Measurements from ENCODE around the gene SH3YL1. TPM values are rescaled to one million over a fixed set of nuclear protein-coding genes. Genes with fewer than 3 reads are reported as not detected.

SH3YL1 gene
- total and polyA plus RNA-seq, 2 of the 4 experiments (the other 2 are of a cell fraction) = 18.1 to 21.2 TPM

DNA sequence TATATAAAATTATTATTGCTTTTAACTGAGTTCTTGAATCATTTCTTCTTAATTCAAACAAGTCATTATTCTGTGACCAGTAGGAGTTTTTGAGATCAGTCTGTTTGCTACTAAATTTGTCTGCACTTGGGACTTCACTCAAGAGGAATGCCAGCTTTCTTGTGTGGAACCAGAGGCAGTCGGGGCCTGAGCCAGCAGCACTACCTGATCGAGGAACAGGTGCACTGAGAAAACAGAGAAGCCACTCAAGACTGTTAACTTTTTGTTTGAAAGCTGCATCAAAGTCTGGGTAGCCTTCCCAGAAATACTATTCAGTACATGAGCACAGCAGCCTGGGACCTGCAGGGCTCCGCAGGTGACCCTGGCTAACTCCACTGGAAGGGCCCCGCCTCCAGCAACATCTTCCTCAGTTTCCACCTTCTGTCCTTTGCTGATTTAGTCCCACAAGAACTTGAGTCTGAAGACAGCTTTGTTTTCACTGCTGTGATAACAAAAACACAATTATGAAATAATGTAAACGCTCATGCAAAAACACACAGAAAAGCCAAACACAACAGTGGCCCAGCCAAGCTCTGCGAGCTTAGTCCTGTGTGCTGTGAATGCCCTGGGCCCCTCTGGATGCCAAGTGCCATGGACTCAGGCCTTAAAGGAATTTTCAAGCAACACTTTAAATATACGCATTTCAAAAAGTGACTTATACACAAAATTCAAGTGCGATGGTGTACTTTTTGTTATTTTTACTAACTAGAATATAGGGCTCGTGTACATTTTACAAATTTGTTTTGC lies 62.0 kb downstream of the SH3YL1 start:
- H2BK5ac ChIP-seq (ENCODE audit: low read depth, low read length, poor library complexity, severe bottlenecking) = no peak overlapping the region
- H2AK5ac ChIP-seq (ENCODE audit: low read depth, low read length) = no peak overlapping the region
- no peaks in the 10 kb centered on the region for H4K20me1 ChIP-seq (ENCODE audit: insufficient read depth, low read length)
- ChIA-PET POLR2A (ENCODE audit: unreplicated experiment) (no interaction called here), CTCF (no interaction called here)
- no peak overlapping the region for H4K5ac ChIP-seq (ENCODE audit: low read depth, low read length)
- no peak overlapping the region for H4K91ac ChIP-seq (ENCODE audit: insufficient read depth, low read depth, low read length)
- no peak overlapping the region for H3K4me3 ChIP-seq (ENCODE audit: insufficient read depth, low read depth, low read length)
- no peak overlapping the region for H2AK9ac ChIP-seq (replicated peaks; ENCODE audit: low read depth, low read length, poor library complexity)
- no peak overlapping the region for H4K8ac ChIP-seq (ENCODE audit: low read depth in 2 of 2, low read length in 2 of 2)
- DNase-seq (no peak), ATAC-seq (ENCODE audit: low read depth) (no peak)
- H3K4me1 ChIP-seq (ENCODE audit: control insufficient read depth, insufficient read depth, low read length) = no peaks in the 10 kb centered on the region
- no peaks in the 10 kb centered on the region for H3K79me1 ChIP-seq (ENCODE audit: low read depth in 1 of 2, low read length in 2 of 2)
- no TSS peak for BruUV-seq (replicated peaks)
- no peak overlapping the region for H3K56ac ChIP-seq (ENCODE audit: extremely low read depth, insufficient read depth, low read length)
- no peak overlapping the region for H3K14ac ChIP-seq (replicated peaks; ENCODE audit: low read depth, low read length)
- no peak overlapping the region for H2AFZ ChIP-seq (replicated peaks; ENCODE audit: low read length, poor library complexity)
- no peak overlapping the region for H3K27ac ChIP-seq (ENCODE audit: insufficient read depth, low read length)
- H3K18ac ChIP-seq (ENCODE audit: low read depth, low read length) = no peak overlapping the region
- no peaks in the 10 kb centered on the region for H3K9me1 ChIP-seq (ENCODE audit: insufficient read depth, low read length)
- in situ Hi-C loops (cut with MboI; ENCODE audit: low sequenced_read_pairs) (no loop called here), dilution Hi-C loops (cut with HindIII; ENCODE audit: low sequenced_read_pairs, unreplicated experiment) (no loop called here), intact Hi-C loops (cut with micrococcal nuclease) (no loop called here)
- H3K36me3 ChIP-seq (ENCODE audit: control insufficient read depth, insufficient read depth, low read length) = no peaks in the 10 kb centered on the region
- H3K27me3 ChIP-seq (ENCODE audit: control insufficient read depth, insufficient read depth, low read length) = no peaks in the 10 kb centered on the region
- H2BK20ac ChIP-seq (ENCODE audit: low read depth, low read length) = no peak overlapping the region
- H2BK15ac ChIP-seq (ENCODE audit: low read depth, low read length) = no peak overlapping the region
- TF ChIP-seq MAFK (IDR thresholded peaks at IDR 0.05; ENCODE audit: low read depth, low read length) (no peak), MXI1 (IDR thresholded peaks at IDR 0.05; ENCODE audit: borderline replicate concordance, low read depth, low read length) (no peak), RFX5 (IDR thresholded peaks at IDR 0.05; ENCODE audit: low read depth, low read length) (no peak), BHLHE40 (IDR thresholded peaks at IDR 0.05; ENCODE audit: low read depth, low read length) (no peak), NFE2L2 (IDR thresholded peaks at IDR 0.05; ENCODE audit: low read depth, low read length) (no peak)
- WGBS, 2 experiments (ENCODE audit: extremely low coverage in 2 of 2, insufficient read length in 1 of 2) = 67% methylated on average over 1 of the region's 9 CpGs; no CpG with 5 or more reads in 1 of the 2 experiments
- H3K9ac ChIP-seq (ENCODE audit: low read depth, low read length) = no peak overlapping the region
- no peak overlapping the region for H3K4ac ChIP-seq (ENCODE audit: low read depth, low read length)
- no peak overlapping the region for H3K23ac ChIP-seq (ENCODE audit: low read depth, low read length)
- no peak overlapping the region for H2BK120ac ChIP-seq (ENCODE audit: low read depth, low read length)
- H3K9me3 ChIP-seq (ENCODE audit: control insufficient read depth, insufficient read depth, low read length) = peaks cover 20% of the 10 kb centered on the region
- no peak overlapping the region for H3K4me2 ChIP-seq (ENCODE audit: low read depth, low read length)

Measured in IMR-90 (cell line).